ENCODE measurements around the gene KDM4C.
A peak's percentile ranks its signal among the peaks of the same experiment; 100 is the strongest.
"Not testable (repeated sequence)": the region's sequence is repeated elsewhere in the genome, so short reads cannot be mapped to it uniquely, and the experiment has no call there.

The KDM4C gene

GRCh38 chr9:6987381-6987780, 229.6 kb downstream of the KDM4C start:
- no peak for DNase-seq

DNA sequence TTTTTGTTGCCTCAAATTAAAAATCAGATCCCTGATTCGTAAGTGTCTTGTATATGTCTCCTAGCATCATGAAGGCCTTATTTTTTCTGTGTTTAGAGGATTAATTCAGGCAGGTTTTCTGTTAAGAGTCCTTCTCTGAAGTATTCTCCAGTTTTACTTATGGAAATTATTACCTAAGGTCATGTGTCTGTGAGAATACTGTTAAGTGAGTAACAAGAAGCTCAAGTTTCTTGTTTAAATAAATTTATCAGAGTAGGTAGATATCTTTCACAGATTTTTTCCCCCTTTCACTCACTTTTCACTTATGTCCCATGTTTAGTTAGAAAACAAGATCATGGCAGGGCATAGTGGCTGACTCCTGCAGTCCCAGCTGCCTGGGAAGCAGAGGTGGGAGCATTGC, 233.6 kb downstream of the KDM4C start:
- no peak for DNase-seq

GRCh38 chr9:6996061-6996854, 238.5 kb downstream of the KDM4C start:
- DNase-seq = no peak

GRCh38 chr9:6997330-6997729, 239.6 kb downstream of the KDM4C start:
- no peak for DNase-seq

- no peak for DNase-seq
Observed at GRCh38 chr9:6999794-7000193, 242.0 kb downstream of the KDM4C start.

GRCh38 chr9:7001571-7001970, 243.8 kb downstream of the KDM4C start:
- DNase-seq = no peak

GRCh38 chr9:7003861-7004260, 246.1 kb downstream of the KDM4C start:
- DNase-seq = no peak

- no peak for DNase-seq
Observed at GRCh38 chr9:7006417-7006816, 248.6 kb downstream of the KDM4C start.

DNA sequence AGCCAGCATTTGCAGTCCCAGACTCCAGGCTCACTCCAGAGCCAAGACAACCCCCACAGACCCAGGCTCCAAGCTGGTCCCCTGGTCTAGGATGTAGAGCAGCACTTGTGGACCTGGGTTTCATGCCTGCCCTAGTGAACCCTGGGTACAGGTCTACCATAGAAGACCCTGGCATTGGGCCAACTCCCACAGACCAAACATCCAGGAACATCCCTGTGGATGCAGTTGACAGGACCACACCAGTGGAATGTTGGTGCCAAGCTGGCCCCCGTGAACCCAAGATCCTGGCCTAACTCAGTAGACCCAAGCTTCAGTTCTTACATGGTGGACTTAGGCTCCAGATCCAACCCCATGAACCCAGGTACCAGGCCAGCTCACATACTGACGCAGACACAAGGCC, 250.6 kb downstream of the KDM4C start:
- no peak for DNase-seq

DNA sequence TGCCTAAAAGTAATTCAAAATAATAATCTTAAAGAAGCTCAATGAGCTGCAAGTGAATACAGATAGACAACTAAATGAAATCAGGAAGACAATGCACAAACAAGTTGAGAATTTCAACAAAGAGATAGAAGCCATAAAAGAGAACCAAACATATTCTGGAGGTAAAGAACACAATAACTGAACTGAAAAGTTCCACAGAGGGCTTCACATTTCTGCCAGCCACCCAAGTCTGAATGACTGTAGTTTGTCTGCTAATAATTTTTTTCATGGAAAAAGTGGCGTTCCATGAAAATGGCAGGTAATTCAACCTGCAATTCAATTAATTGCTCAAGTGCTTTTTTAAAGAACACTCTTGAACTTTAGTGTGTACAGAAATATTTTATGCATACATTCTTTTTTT, 251.3 kb downstream of the KDM4C start:
- DNase-seq = no peak

DNA sequence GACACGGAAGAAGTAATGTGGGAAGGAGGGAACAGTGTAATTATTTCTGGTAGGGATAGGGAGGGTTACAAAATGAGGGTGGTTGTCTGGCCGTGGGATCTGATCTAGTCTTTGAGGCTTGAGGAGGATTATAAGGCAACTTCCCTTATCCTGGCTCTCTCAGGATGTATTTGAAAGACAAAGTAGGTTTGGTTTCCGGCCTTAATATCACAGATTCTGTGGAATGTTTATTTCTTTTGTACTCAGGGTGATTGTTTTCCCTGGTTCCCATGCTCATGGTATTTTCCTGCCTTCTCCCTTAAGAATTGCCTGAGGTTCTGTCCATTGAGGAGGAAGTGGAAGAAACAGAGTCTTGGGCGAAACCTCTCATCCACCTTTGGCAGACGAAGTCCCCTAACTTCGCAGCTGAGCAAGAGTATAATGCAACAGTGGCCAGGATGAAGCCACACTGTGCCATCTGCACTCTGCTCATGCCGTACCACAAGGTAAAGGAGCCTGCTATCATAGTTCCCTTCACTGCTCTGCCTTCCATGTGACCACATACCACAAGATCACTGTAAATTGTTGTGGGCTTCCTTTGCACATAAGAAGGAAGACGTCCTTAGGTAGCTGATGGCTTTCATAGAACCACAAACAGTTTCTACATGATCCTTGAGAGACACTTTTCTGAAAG, 253.8 kb downstream of the KDM4C start:
- DNase-seq = peak; percentile 27

- DNase-seq = no peak
Observed at GRCh38 chr9:7027996-7028395, 270.2 kb downstream of the KDM4C start.

GRCh38 chr9:7028591-7028990, 270.8 kb downstream of the KDM4C start:
- no peak for DNase-seq

DNA sequence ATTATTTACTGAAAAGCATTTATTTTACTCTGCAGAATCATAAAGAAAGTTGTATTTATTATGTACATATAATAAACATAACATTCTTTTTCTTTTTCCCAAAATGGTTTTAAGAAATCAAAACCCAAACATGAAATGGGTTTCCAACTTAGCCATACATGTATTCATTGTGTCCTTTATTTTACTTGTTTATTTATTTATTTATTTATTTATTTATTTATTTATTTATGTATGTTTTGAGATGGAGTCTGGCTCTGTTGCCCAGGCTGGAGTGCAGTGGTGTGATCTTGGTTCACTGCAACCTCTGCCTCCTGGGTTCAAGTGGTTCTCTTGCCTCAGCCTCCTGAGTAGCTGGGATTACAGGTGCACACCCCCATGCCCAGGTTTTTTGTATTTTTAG, 273.2 kb downstream of the KDM4C start:
- not testable (repeated sequence) for DNase-seq

- DNase-seq = no peak
Observed at GRCh38 chr9:7033076-7034045, 275.6 kb downstream of the KDM4C start.

DNA sequence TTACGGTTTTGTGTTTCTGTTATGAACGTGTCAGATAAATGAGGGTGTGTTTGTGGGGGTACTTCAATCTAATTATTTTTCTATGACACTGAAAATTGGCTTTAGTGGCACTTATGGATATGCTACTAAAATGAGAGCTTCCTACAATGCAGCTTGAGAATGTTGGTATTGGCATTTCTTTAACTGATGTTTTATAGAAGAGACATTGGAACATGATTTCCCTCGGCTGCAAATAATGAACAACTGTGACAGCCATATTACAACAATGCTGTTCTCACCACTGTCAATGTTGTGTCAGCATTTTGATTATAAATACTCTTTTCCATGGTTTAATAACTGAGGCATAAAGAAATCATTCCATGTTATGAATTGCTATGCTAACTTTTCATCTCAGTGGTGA, 279.4 kb downstream of the KDM4C start:
- no peak for DNase-seq

GRCh38 chr9:7042124-7042523, 284.4 kb downstream of the KDM4C start:
- DNase-seq = no peak

GRCh38 chr9:7045361-7045760, 287.6 kb downstream of the KDM4C start:
- peak; percentile 11 for DNase-seq

- DNase-seq = no peak
Observed at GRCh38 chr9:7051711-7052110, 293.9 kb downstream of the KDM4C start.

GRCh38 chr9:7053903-7054302, 296.1 kb downstream of the KDM4C start:
- no peak for DNase-seq

- DNase-seq = peak; percentile 22
Observed at GRCh38 chr9:7055171-7055903, 297.6 kb downstream of the KDM4C start.

DNA sequence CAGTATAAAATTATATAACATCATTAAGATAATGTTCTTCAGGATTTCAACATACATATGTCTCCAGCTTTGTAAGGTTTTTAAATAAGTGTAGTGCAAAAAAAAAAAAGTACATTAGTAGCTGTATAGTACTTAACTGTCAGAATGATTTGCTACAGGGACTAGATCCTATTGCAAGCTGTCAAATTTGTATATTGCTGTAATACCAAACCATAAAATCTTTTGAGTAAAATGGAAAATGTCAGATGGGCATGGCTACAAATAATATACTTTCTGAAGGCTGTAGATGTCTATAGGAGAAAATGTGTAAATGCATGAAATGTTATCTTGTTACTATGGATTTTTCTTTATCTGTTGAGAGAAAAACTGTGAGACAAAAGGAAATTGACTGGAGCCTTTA, 298.5 kb downstream of the KDM4C start:
- no peak for DNase-seq

DNA sequence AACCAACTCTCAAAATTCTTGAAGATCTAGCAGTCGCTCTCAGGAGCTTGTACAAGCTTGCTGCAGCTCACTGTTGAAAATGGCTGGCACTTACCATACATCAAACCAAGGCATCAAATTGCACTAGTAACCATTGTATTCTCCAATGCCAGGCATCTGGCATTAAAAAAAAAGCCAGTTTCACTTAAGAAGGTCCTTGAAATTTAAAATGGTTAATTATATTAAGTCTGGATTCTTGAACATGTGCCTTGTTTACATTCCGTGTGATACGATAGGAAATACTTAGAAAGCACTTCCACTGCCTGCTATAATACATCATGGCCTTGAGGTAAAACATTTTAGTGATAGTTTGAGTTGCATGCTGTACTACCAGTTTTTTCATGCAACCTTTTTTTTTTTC, 300.7 kb downstream of the KDM4C start:
- no peak for DNase-seq
